GM12878 (cell line): ENCODE data around the gene ZBTB39. TPM values are rescaled to one million over a fixed set of nuclear protein-coding genes. Genes with fewer than 3 reads are reported as not detected.
A peak's percentile ranks its signal among the peaks of the same experiment; 100 is the strongest.

Experiments used
- BCLAF1 ChIP-seq: fragments of 450-650 bp; IDR thresholded peaks from 2 replicates; pipeline ENCODE4 v1.6.1; 2017; ENCODE audit warnings: antibody characterized with exemption, mild to moderate bottlenecking, moderate library complexity
- BMI1 ChIP-seq: fragments of 450-650 bp; IDR thresholded peaks from 2 replicates; pipeline ENCODE4 v1.6.1; 2016; ENCODE audit warnings: mild to moderate bottlenecking, moderate library complexity, borderline replicate concordance
- CBX3 ChIP-seq: fragments of 200-600 bp; sonication (generic); IDR thresholded peaks from 2 replicates; pipeline ENCODE4 v1.6.1; 2016; ENCODE audit warnings: low read depth, borderline replicate concordance
- CEBPZ ChIP-seq: fragments of 150-350 bp; IDR thresholded peaks from 2 replicates; pipeline ENCODE4 v1.6.1; 2016; ENCODE audit warnings: low read depth, low read length
- HDGF ChIP-seq: fragments of 450-650 bp; IDR thresholded peaks from 2 replicates; pipeline ENCODE4 v1.6.1; 2016; ENCODE audit warnings: antibody characterized with exemption
- IRF5 ChIP-seq: fragments of 450-650 bp; IDR thresholded peaks from 2 replicates; pipeline ENCODE4 v1.6.1; 2017; ENCODE audit warnings: borderline replicate concordance
- KAT2A ChIP-seq: conservative IDR thresholded peaks from 2 replicates; pipeline ENCODE4 v1.6.1; 2011; ENCODE audit warnings: low read depth, low read length; ENCODE audit not compliant: control insufficient read depth
- MEF2A ChIP-seq: IDR thresholded peaks from 2 replicates; pipeline ENCODE4 v1.6.1; 2011; ENCODE audit warnings: low read depth, mild to moderate bottlenecking, low read length, moderate library complexity; ENCODE audit not compliant: insufficient read depth
- MLLT1 ChIP-seq: fragments of 450-650 bp; IDR thresholded peaks from 2 replicates; pipeline ENCODE4 v1.6.1; 2016; ENCODE audit warnings: mild to moderate bottlenecking
- MYB ChIP-seq: fragments of 150-350 bp; IDR thresholded peaks from 2 replicates; pipeline ENCODE4 v1.6.1; 2014; ENCODE audit warnings: mild to moderate bottlenecking, low read depth, low read length, borderline replicate concordance
- NR2F1 ChIP-seq: fragments of 450-650 bp; conservative IDR thresholded peaks from 2 replicates; pipeline ENCODE4 v1.6.1; 2017; ENCODE audit warnings: mild to moderate bottlenecking
- PAX8 ChIP-seq: fragments of 450-650 bp; IDR thresholded peaks from 2 replicates; pipeline ENCODE4 v1.6.1; 2017; ENCODE audit warnings: mild to moderate bottlenecking, moderate library complexity
- RB1 ChIP-seq: fragments of 450-650 bp; formaldehyde crosslinking; IDR thresholded peaks from 2 replicates; pipeline ENCODE4 v1.6.1; 2017; ENCODE audit warnings: mild to moderate bottlenecking, borderline replicate concordance
- RUNX3 ChIP-seq: IDR thresholded peaks from 2 replicates; pipeline ENCODE4 v1.6.1; 2012; ENCODE audit warnings: low read length, inconsistent platforms
- SIX5 ChIP-seq: IDR thresholded peaks from 2 replicates; pipeline ENCODE4 v1.6.1; 2011; ENCODE audit warnings: mild to moderate bottlenecking, low read depth, low read length, moderate library complexity; ENCODE audit not compliant: severe bottlenecking
- STAT3 ChIP-seq: IDR thresholded peaks from 2 replicates; pipeline ENCODE4 v1.6.1; 2011; ENCODE audit warnings: low read depth, low read length, improper control_type of control experiment
- ZBED1 ChIP-seq: IDR thresholded peaks from 2 replicates; pipeline ENCODE4 v1.6.1; 2016; ENCODE audit warnings: borderline replicate concordance
- ZBTB33 ChIP-seq: fragments of 450-650 bp; IDR thresholded peaks from 2 replicates; pipeline ENCODE4 v1.6.1; 2017; ENCODE audit warnings: mild to moderate bottlenecking
- ZNF217 ChIP-seq: fragments of 450-650 bp; IDR thresholded peaks from 2 replicates; pipeline ENCODE4 v1.6.1; 2017; ENCODE audit warnings: antibody characterized with exemption, mild to moderate bottlenecking
- ZNF622 ChIP-seq: fragments of 450-650 bp; IDR thresholded peaks from 2 replicates; pipeline ENCODE4 v1.6.1; 2017; ENCODE audit warnings: mild to moderate bottlenecking, inconsistent platforms
- polyA plus RNA-seq, 11 experiments: library from polyadenylated mRNA; depleted of rRNA in 4 of 11; unstranded in 6 of 11; stranded (reverse) in 5 of 11; fragments of >200 nt; fragmentation: Nextera tagmentation in 4 of 11; fragmentation: Illumina TruSeq in 1 of 11; extraction: Ambion mirVana in 4 of 11; extraction: Trizol in 1 of 11; gene quantifications; 1 replicate in 1 of 11; 2 replicates in 10 of 11; pipeline versions ENCODE4 v1.2.1 to v1.2.3, GENCODE V29; 2011 to 2016; ENCODE audit warnings: inconsistent platforms in 2 of 11, missing spikeins in 2 of 11, low read depth in 1 of 11
- total RNA-seq, 4 experiments: library from RNA; depleted of rRNA in 3 of 4; stranded (reverse); fragments of >200 nt in 3 of 4; fragmentation: Illumina TruSeq in 1 of 4; extraction: Trizol in 1 of 4; gene quantifications; 2 replicates each; pipeline versions ENCODE4 v1.2.1 to v1.2.3, GENCODE V29; 2013 to 2021

Gene ZBTB39
- total and polyA plus RNA-seq, 10 of the 15 experiments (the other 5 are each of a cell fraction or from before 2014, with no cell fraction given), result 0.88 to 6.8 (median 4.4) TPM

GRCh38 chr12:57005980-57006808 lies at the start of gene ZBTB39 (continued):
- TF ChIP-seq MLLT1, result no peak
- no peak for TF ChIP-seq KAT2A
- no peak for TF ChIP-seq PAX8
- TF ChIP-seq ZBED1, result no peak
- TF ChIP-seq RB1, result no peak
- no peak for TF ChIP-seq CEBPZ
- no peak for TF ChIP-seq BCLAF1
- no peak for TF ChIP-seq ZBTB33
- TF ChIP-seq STAT3, result no peak
- TF ChIP-seq MEF2A, result no peak
- TF ChIP-seq IRF5, result no peak
- TF ChIP-seq SIX5, result no peak
- no peak for TF ChIP-seq ZNF622
- no peak for TF ChIP-seq RUNX3
- peak; percentile 63 for TF ChIP-seq NR2F1
- TF ChIP-seq MYB, result no peak
- TF ChIP-seq HDGF, result no peak
- no peak for TF ChIP-seq ZNF217
- TF ChIP-seq CBX3, result no peak
- no peak for TF ChIP-seq BMI1
